Right lobe of liver (tissue), 4 donors: ENCODE data around the gene SH3RF2.

Source experiments
- POLR2A ChIP-seq: fragments of 450-650 bp; IDR thresholded peaks from one replicate; pipeline ENCODE4 v1.6.1; 2017; ENCODE audit warnings: antibody characterized with exemption, mild to moderate bottlenecking
- TF ChIP-seq, protein P1 (sequence below), 4 donors: fragments of 200-600 bp in 3 of 4; fragments of 450-650 bp in 1 of 4; IDR thresholded peaks; one replicate each; pipeline versions ENCODE4 v1.5.1 to v1.8.0; 2016 to 2022; ENCODE audit warnings: antibody characterized with exemption in 4 of 4, mild to moderate bottlenecking in 2 of 4
- donor health status: DM: no; HTN: no; CAD: no.
- donor health status: DM: no; HTN: no; CAD: no.
- donor health status: DM: no; HTN: yes; CAD: no.

DNA sequence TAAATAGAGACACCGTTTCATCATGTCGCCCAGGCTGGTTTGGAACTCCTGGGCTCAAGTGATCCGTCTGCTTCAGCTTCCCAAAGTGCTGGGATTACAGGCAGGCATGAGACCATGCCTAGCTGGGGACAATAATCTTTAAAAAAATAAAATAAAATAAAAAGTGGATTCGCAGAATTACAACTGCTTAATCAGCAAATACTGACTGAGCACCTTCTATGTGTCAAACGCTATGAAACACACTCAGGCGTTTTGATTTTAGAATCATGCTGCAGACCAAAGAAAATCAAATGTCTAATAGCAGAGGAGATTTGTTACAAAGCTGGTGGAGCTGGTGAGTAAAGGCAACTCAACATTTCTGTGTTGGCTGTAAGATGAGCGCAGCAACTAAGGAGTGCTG is 22.7 kb upstream of the SH3RF2 start:
- TF ChIP-seq, protein P1, sequence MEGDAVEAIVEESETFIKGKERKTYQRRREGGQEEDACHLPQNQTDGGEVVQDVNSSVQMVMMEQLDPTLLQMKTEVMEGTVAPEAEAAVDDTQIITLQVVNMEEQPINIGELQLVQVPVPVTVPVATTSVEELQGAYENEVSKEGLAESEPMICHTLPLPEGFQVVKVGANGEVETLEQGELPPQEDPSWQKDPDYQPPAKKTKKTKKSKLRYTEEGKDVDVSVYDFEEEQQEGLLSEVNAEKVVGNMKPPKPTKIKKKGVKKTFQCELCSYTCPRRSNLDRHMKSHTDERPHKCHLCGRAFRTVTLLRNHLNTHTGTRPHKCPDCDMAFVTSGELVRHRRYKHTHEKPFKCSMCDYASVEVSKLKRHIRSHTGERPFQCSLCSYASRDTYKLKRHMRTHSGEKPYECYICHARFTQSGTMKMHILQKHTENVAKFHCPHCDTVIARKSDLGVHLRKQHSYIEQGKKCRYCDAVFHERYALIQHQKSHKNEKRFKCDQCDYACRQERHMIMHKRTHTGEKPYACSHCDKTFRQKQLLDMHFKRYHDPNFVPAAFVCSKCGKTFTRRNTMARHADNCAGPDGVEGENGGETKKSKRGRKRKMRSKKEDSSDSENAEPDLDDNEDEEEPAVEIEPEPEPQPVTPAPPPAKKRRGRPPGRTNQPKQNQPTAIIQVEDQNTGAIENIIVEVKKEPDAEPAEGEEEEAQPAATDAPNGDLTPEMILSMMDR (IDR thresholded peaks at IDR 0.05) = no peak
- no peak for TF ChIP-seq POLR2A
